RWPE2 (cell line): ENCODE results near the gene WTAP.
"Not testable (repeated sequence)": the region's sequence is repeated elsewhere in the genome, so short reads cannot be mapped to it uniquely, and the experiment has no call there.

Source experiments
- ATAC-seq: fragments of 200-7000 bp; cut with Tn5 transposase; 3 replicates; pipeline ENCODE4 v1.9.1; 2021; ENCODE audit warnings: low read depth
- DNase-seq: peaks from one replicate; pipeline ENCODE4 v3.0.0-alpha.2; 2020; ENCODE audit warnings: low spot score
- H3K27ac ChIP-seq: fragments of 450-650 bp; 2 replicates; pipeline ENCODE4 v1.5.1; 2017; ENCODE audit warnings: mild to moderate bottlenecking; ENCODE audit not compliant: poor library complexity, severe bottlenecking
- H3K27me3 ChIP-seq: fragments of 250-450 bp; sonication (Bioruptor Pico); 2 replicates; pipeline ENCODE4 v1.5.1; 2021; ENCODE audit warnings: mild to moderate bottlenecking, moderate library complexity; ENCODE audit not compliant: insufficient read depth, poor library complexity, severe bottlenecking
- H3K36me3 ChIP-seq: fragments of 250-450 bp; sonication (Bioruptor Pico); 2 replicates; pipeline ENCODE4 v1.5.1; 2020; ENCODE audit warnings: low read depth, mild to moderate bottlenecking, moderate library complexity
- H3K4me1 ChIP-seq: fragments of 250-450 bp; sonication (Bioruptor Pico); 2 replicates; pipeline ENCODE4 v1.5.1; 2021; ENCODE audit warnings: mild to moderate bottlenecking, moderate library complexity; ENCODE audit not compliant: insufficient read depth, poor library complexity, severe bottlenecking
- H3K4me3 ChIP-seq: fragments of 250-450 bp; sonication (Bioruptor Pico); 2 replicates; pipeline ENCODE4 v1.5.1; 2021; ENCODE audit warnings: mild to moderate bottlenecking, moderate library complexity; ENCODE audit not compliant: severe bottlenecking
- H3K9me3 ChIP-seq: fragments of 250-450 bp; sonication (Bioruptor Pico); 2 replicates; pipeline ENCODE4 v1.5.1; 2021; ENCODE audit warnings: mild to moderate bottlenecking, moderate library complexity; ENCODE audit not compliant: severe bottlenecking
- CTCF ChIP-seq: fragments of 450-650 bp; IDR thresholded peaks from one replicate; pipeline ENCODE4 v1.5.1; 2017; ENCODE audit warnings: mild to moderate bottlenecking, moderate library complexity; ENCODE audit not compliant: poor library complexity, severe bottlenecking

The WTAP gene

GRCh38 chr6:159718634-159719033 is 8.7 kb upstream of the WTAP start:
- H3K27me3 ChIP-seq = no peaks in the 10 kb centered on the region
- ATAC-seq (no peak), DNase-seq (no peak)
- no peak overlapping the region for H3K4me3 ChIP-seq
- H3K36me3 ChIP-seq = no peaks in the 10 kb centered on the region; the same call in 1 of the 2 replicates
- H3K4me1 ChIP-seq = peaks cover 10% of the 10 kb centered on the region
- no peaks in the 10 kb centered on the region for H3K9me3 ChIP-seq
- H3K27ac ChIP-seq = no peak overlapping the region
- TF ChIP-seq CTCF = no peak

- H3K9me3 ChIP-seq = no peaks in the 10 kb centered on the region
- peaks cover 6% of the 10 kb centered on the region for H3K36me3 ChIP-seq
- no peak for TF ChIP-seq CTCF
- H3K27me3 ChIP-seq = no peaks in the 10 kb centered on the region
- ATAC-seq (no peak), DNase-seq (no peak)
- no peak overlapping the region for H3K27ac ChIP-seq
- peaks cover 10% of the 10 kb centered on the region for H3K4me1 ChIP-seq
- no peak overlapping the region for H3K4me3 ChIP-seq
Measured at GRCh38 chr6:159719287-159719686, 8.0 kb upstream of the WTAP start.

- H3K4me1 ChIP-seq = peaks cover 13% of the 10 kb centered on the region
- ATAC-seq (0 out of 3 replicates have a peak, but pooled peaks have one; percentile 19), DNase-seq (no peak)
- no peak overlapping the region for H3K27ac ChIP-seq
- H3K36me3 ChIP-seq = peaks cover 9% of the 10 kb centered on the region
- no peaks in the 10 kb centered on the region for H3K27me3 ChIP-seq
- peak; percentile 66 for TF ChIP-seq CTCF
- no peak overlapping the region for H3K4me3 ChIP-seq
- H3K9me3 ChIP-seq = no peaks in the 10 kb centered on the region
Measured at GRCh38 chr6:159720708-159721107, 6.6 kb upstream of the WTAP start.

GRCh38 chr6:159721981-159722380 is 5.3 kb upstream of the WTAP start:
- H3K4me1 ChIP-seq, H3K9me3 ChIP-seq, H3K27ac ChIP-seq, ATAC-seq, H3K27me3 ChIP-seq, H3K4me3 ChIP-seq, DNase-seq: not testable (repeated sequence)
- H3K36me3 ChIP-seq = peaks cover 15% of the 10 kb centered on the region

GRCh38 chr6:159722655-159723054 is 4.7 kb upstream of the WTAP start:
- H3K4me1 ChIP-seq = peaks cover 6% of the 10 kb centered on the region
- no peak overlapping the region for H3K27ac ChIP-seq
- no peaks in the 10 kb centered on the region for H3K9me3 ChIP-seq
- H3K36me3 ChIP-seq = peaks cover 15% of the 10 kb centered on the region
- no peak overlapping the region for H3K4me3 ChIP-seq
- no peaks in the 10 kb centered on the region for H3K27me3 ChIP-seq
- ATAC-seq (no peak), DNase-seq (no peak)
- TF ChIP-seq CTCF = no peak
